ENCODE data around the gene YWHAE.

The YWHAE gene

DNA sequence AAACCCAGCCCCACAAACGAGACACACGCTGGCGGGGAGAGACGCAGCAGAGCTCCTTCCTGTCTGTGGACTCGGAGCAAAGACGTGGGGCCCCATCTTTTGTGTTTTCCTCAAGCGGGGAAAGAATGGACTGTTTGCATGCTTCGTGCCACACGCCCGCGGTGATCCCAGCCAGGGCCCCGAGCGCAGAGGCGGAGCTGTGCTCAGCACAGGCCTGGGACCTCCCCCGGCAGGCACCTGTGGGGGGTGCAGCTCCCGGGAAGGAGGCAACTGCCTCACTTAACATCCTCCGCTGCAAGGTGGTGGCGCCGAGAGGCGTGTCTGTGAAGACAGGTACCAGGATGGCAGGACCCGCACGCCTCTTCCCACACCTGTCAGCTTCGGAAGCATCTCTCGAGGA lies 101.4 kb downstream of the YWHAE start:
- in situ Hi-C loops (cut with MboI; ENCODE audit: low pct_unique_long_range_greater_than_20kb, low sequenced_read_pairs, unreplicated experiment): no loop called here
- DNase-seq (ENCODE audit: low spot score): no peak
- TF ChIP-seq, protein P1, sequence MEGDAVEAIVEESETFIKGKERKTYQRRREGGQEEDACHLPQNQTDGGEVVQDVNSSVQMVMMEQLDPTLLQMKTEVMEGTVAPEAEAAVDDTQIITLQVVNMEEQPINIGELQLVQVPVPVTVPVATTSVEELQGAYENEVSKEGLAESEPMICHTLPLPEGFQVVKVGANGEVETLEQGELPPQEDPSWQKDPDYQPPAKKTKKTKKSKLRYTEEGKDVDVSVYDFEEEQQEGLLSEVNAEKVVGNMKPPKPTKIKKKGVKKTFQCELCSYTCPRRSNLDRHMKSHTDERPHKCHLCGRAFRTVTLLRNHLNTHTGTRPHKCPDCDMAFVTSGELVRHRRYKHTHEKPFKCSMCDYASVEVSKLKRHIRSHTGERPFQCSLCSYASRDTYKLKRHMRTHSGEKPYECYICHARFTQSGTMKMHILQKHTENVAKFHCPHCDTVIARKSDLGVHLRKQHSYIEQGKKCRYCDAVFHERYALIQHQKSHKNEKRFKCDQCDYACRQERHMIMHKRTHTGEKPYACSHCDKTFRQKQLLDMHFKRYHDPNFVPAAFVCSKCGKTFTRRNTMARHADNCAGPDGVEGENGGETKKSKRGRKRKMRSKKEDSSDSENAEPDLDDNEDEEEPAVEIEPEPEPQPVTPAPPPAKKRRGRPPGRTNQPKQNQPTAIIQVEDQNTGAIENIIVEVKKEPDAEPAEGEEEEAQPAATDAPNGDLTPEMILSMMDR (IDR thresholded peaks at IDR 0.05; ENCODE audit: extremely low read depth, insufficient read depth, missing control alignments): no peak
